Measurements from ENCODE around the gene NOX3. TPM values are rescaled to one million over a fixed set of nuclear protein-coding genes. Genes with fewer than 3 reads are reported as not detected.
"Not testable (repeated sequence)": the region's sequence is repeated elsewhere in the genome, so short reads cannot be mapped to it uniquely, and the experiment has no call there.

Gene NOX3
- total and polyA plus RNA-seq, 2 donors (not counting 3 experiments of a cell fraction or from before 2014, with no cell fraction given), result not detected

- H3K4me1 ChIP-seq (ENCODE audit: control insufficient read depth, extremely low read depth, insufficient read depth, low read length); H3K27me3 ChIP-seq (ENCODE audit: control insufficient read depth in 2 of 2, insufficient read depth in 2 of 2, low read length in 2 of 2); POLR2A ChIA-PET; H3K9ac ChIP-seq (replicated peaks; ENCODE audit: extremely low read depth, insufficient read depth, low read length); H3K9me1 ChIP-seq (replicated peaks; ENCODE audit: control insufficient read depth, extremely low read depth, insufficient read depth, low read length); intact Hi-C loops (cut with micrococcal nuclease); H3K4me2 ChIP-seq (ENCODE audit: insufficient read depth, low read length); CTCF ChIA-PET; BruUV-seq (replicated peaks); H4K20me1 ChIP-seq (replicated peaks; ENCODE audit: control insufficient read depth, extremely low read depth, insufficient read depth, low read length); H3K36me3 ChIP-seq (ENCODE audit: control insufficient read depth in 2 of 2, extremely low read depth in 1 of 2, insufficient read depth in 2 of 2, low read length in 2 of 2); H3K9me3 ChIP-seq (replicated peaks; ENCODE audit: control insufficient read depth, insufficient read depth, low read length); H3K27ac ChIP-seq (ENCODE audit: insufficient read depth, low read depth, low read length); H3K79me2 ChIP-seq (ENCODE audit: control insufficient read depth, insufficient read depth, low read length); FAIRE-seq; dilution Hi-C loops (cut with MboI; ENCODE audit: extremely low pct_ligation_motif_present, low sequenced_read_pairs); H2AFZ ChIP-seq (ENCODE audit: low read depth, low read length); DNase-seq (ENCODE audit: low read depth, low spot score); H3K4me3 ChIP-seq (replicated peaks in 1 of 3; ENCODE audit: insufficient read depth in 1 of 3, low read depth in 1 of 3, low read length in 3 of 3): not testable (repeated sequence)
Observed at GRCh38 chr6:155362968-155363632, 92.5 kb downstream of the NOX3 start.

GRCh38 chr6:155354167-155354566 is 101.5 kb downstream of the NOX3 start:
- no peaks in the 10 kb centered on the region for H3K27me3 ChIP-seq (ENCODE audit: control insufficient read depth in 2 of 2, insufficient read depth in 2 of 2, low read length in 2 of 2)
- H3K9me1 ChIP-seq (replicated peaks; ENCODE audit: control insufficient read depth, extremely low read depth, insufficient read depth, low read length), result no peaks in the 10 kb centered on the region
- H3K9ac ChIP-seq (replicated peaks; ENCODE audit: extremely low read depth, insufficient read depth, low read length), result no peak overlapping the region
- H4K20me1 ChIP-seq (replicated peaks; ENCODE audit: control insufficient read depth, extremely low read depth, insufficient read depth, low read length), result no peaks in the 10 kb centered on the region
- no peaks in the 10 kb centered on the region for H3K36me3 ChIP-seq (ENCODE audit: control insufficient read depth in 2 of 2, extremely low read depth in 1 of 2, insufficient read depth in 2 of 2, low read length in 2 of 2)
- no peaks in the 10 kb centered on the region for H3K9me3 ChIP-seq (replicated peaks; ENCODE audit: control insufficient read depth, insufficient read depth, low read length)
- no peaks in the 10 kb centered on the region for H3K79me2 ChIP-seq (ENCODE audit: control insufficient read depth, insufficient read depth, low read length)
- DNase-seq (ENCODE audit: low read depth, low spot score), result no peak
- dilution Hi-C loops (cut with MboI; ENCODE audit: extremely low pct_ligation_motif_present, low sequenced_read_pairs) (no loop called here), intact Hi-C loops (cut with micrococcal nuclease) (no loop called here)
- POLR2A ChIA-PET, result no interaction called here
- TF ChIP-seq FOS (IDR thresholded peaks at IDR 0.05; ENCODE audit: borderline replicate concordance, insufficient read depth, low read length) (no peak), CTCF (IDR thresholded peaks at IDR 0.05; ENCODE audit: extremely low read depth in 1 of 2, insufficient read depth in 1 of 2, low read depth in 1 of 2, low read length in 2 of 2) (no peak), JUN (IDR thresholded peaks at IDR 0.05; ENCODE audit: borderline replicate concordance, insufficient read depth, insufficient read length, low read depth) (no peak), POLR2AphosphoS5 (IDR thresholded peaks at IDR 0.05; ENCODE audit: insufficient read depth, low read depth, low read length) (no peak), POLR2A (IDR thresholded peaks at IDR 0.05; ENCODE audit: low read depth, low read length) (no peak), MYC (IDR thresholded peaks at IDR 0.05; ENCODE audit: low read depth, low read length) (no peak), GATA2 (IDR thresholded peaks at IDR 0.05; ENCODE audit: insufficient read depth, insufficient read length, low read depth, low read length) (no peak), EZH2 (IDR thresholded peaks at IDR 0.05; ENCODE audit: borderline replicate concordance, low read depth, low read length, severe bottlenecking) (no peak), MAX (IDR thresholded peaks at IDR 0.05; ENCODE audit: insufficient read depth, insufficient read length) (no peak)
- H3K27ac ChIP-seq (ENCODE audit: insufficient read depth, low read depth, low read length), result no peak overlapping the region
- BruUV-seq (replicated peaks), result no TSS peak
- no peak for FAIRE-seq
- no peak overlapping the region for H3K4me3 ChIP-seq (replicated peaks in 1 of 3; ENCODE audit: insufficient read depth in 1 of 3, low read depth in 1 of 3, low read length in 3 of 3)
- H2AFZ ChIP-seq (ENCODE audit: low read depth, low read length), result no peak overlapping the region
- CTCF ChIA-PET, result interaction anchor here (1.0 kb wide), 1 partner anchor 51 kb away, joined by 3 read pairs; no protein-coding TSS in a partner anchor
- H3K4me2 ChIP-seq (ENCODE audit: insufficient read depth, low read length), result no peak overlapping the region
- H3K4me1 ChIP-seq (ENCODE audit: control insufficient read depth, extremely low read depth, insufficient read depth, low read length), result no peaks in the 10 kb centered on the region

Data from endothelial cell of umbilical vein (primary cell).